Trophoblast cell (in vitro differentiated cells and primary cell): ENCODE data around the gene NXF1.

Experiments used
- DNase-seq, 2 donors: peaks; one replicate each; pipeline ENCODE4 v3.0.0-alpha.2; 2016
- H2AFZ ChIP-seq: 2 replicates; pipeline ENCODE4 v1.6.1; 2013; ENCODE audit warnings: low read length, moderate library complexity, mild to moderate bottlenecking; ENCODE audit not compliant: insufficient read depth, poor library complexity
- H2AK5ac ChIP-seq: 2 replicates; pipeline ENCODE4 v1.6.1; 2013; ENCODE audit warnings: mild to moderate bottlenecking, low read length
- H2BK120ac ChIP-seq: 2 replicates; pipeline ENCODE4 v1.6.1; 2013; ENCODE audit warnings: low read length, mild to moderate bottlenecking, moderate library complexity; ENCODE audit not compliant: insufficient read depth, poor library complexity
- H2BK12ac ChIP-seq: 2 replicates; pipeline ENCODE4 v1.6.1; 2013; ENCODE audit warnings: mild to moderate bottlenecking, low read length, moderate library complexity
- H2BK5ac ChIP-seq: 2 replicates; pipeline ENCODE4 v1.6.1; 2013; ENCODE audit warnings: low read length, low read depth, moderate library complexity, mild to moderate bottlenecking; ENCODE audit not compliant: poor library complexity
- H3K14ac ChIP-seq: 2 replicates; pipeline ENCODE4 v1.6.1; 2013; ENCODE audit warnings: mild to moderate bottlenecking, low read length
- H3K18ac ChIP-seq: 2 replicates; pipeline ENCODE4 v1.6.1; 2013; ENCODE audit warnings: mild to moderate bottlenecking, low read length
- H3K23ac ChIP-seq: 2 replicates; pipeline ENCODE4 v1.6.1; 2013; ENCODE audit warnings: low read length
- H3K27ac ChIP-seq: 2 replicates; pipeline ENCODE4 v1.5.1; 2013; ENCODE audit warnings: low read depth, mild to moderate bottlenecking, inconsistent platforms, low read length, moderate library complexity
- H3K27me3 ChIP-seq: 2 replicates; pipeline ENCODE4 v1.6.1; 2013; ENCODE audit warnings: inconsistent platforms, mild to moderate bottlenecking, low read length, moderate library complexity; ENCODE audit not compliant: insufficient read depth
- H3K36me3 ChIP-seq, 2 experiments: 1 replicate in 1 of 2; 2 replicates in 1 of 2; pipeline ENCODE4 v1.6.1; 2013; ENCODE audit warnings: low read length in 2 of 2, mild to moderate bottlenecking in 2 of 2, moderate library complexity in 1 of 2; ENCODE audit not compliant: insufficient read depth in 2 of 2, control insufficient read depth in 1 of 2
- H3K4ac ChIP-seq: 2 replicates; pipeline ENCODE4 v1.6.1; 2013; ENCODE audit warnings: low read depth, mild to moderate bottlenecking, low read length, moderate library complexity
- H3K4me1 ChIP-seq, 2 experiments: 1 replicate in 1 of 2; 2 replicates in 1 of 2; pipeline ENCODE4 v1.6.1; 2013; ENCODE audit warnings: low read length in 2 of 2, mild to moderate bottlenecking in 2 of 2, moderate library complexity in 1 of 2; ENCODE audit not compliant: insufficient read depth in 2 of 2, control insufficient read depth in 1 of 2
- H3K4me2 ChIP-seq: 2 replicates; pipeline ENCODE4 v1.6.1; 2013; ENCODE audit warnings: inconsistent platforms, mild to moderate bottlenecking, low read length, moderate library complexity
- H3K4me3 ChIP-seq: 2 replicates; pipeline ENCODE4 v1.5.1; 2013; ENCODE audit warnings: mild to moderate bottlenecking, low read depth, low read length, inconsistent platforms
- H3K79me1 ChIP-seq: one replicate; pipeline ENCODE4 v1.6.1; 2013; ENCODE audit warnings: low read length
- H3K79me2 ChIP-seq: 2 replicates; pipeline ENCODE4 v1.6.1; 2013; ENCODE audit warnings: low read length, mild to moderate bottlenecking; ENCODE audit not compliant: control insufficient read depth, insufficient read depth, poor library complexity
- H3K9ac ChIP-seq: 2 replicates; pipeline ENCODE4 v1.6.1; 2013; ENCODE audit warnings: mild to moderate bottlenecking, low read length
- H3K9me3 ChIP-seq: 2 replicates; pipeline ENCODE4 v1.6.1; 2013; ENCODE audit warnings: low read depth, mild to moderate bottlenecking, control low read depth, inconsistent platforms, low read length; ENCODE audit not compliant: insufficient read depth
- H4K12ac ChIP-seq: 2 replicates; pipeline ENCODE4 v1.6.1; 2013; ENCODE audit warnings: low read depth, mild to moderate bottlenecking, low read length, moderate library complexity
- H4K8ac ChIP-seq: 2 replicates; pipeline ENCODE4 v1.6.1; 2013; ENCODE audit warnings: low read depth, mild to moderate bottlenecking, low read length, moderate library complexity
- H4K91ac ChIP-seq: one replicate; pipeline ENCODE4 v1.6.1; 2013; ENCODE audit warnings: low read depth, mild to moderate bottlenecking, low read length, moderate library complexity
- WGBS: extraction: QIAGEN DNeasy Blood & Tissue Kit; methylation state at CpG from one replicate; pipeline ENCODE4 v1.1.7; 2013; ENCODE audit warnings: missing lambda C conversion rate; ENCODE audit not compliant: insufficient read length, insufficient coverage; ENCODE audit errors: extremely low coverage; 5-methylcytosine and 5-hydroxymethylcytosine counted together

NXF1 gene

GRCh38 chr11:62777389-62777788 is 27.9 kb downstream of the NXF1 start:
- no peak overlapping the region for H3K4me2 ChIP-seq
- H3K4me1 ChIP-seq: no peaks in the 10 kb centered on the region
- no peak for DNase-seq
- no peak overlapping the region for H3K9ac ChIP-seq
- H3K4me3 ChIP-seq: no peak overlapping the region
- no peaks in the 10 kb centered on the region for H3K27me3 ChIP-seq
- H2BK120ac ChIP-seq: no peak overlapping the region
- no peak overlapping the region for H3K4ac ChIP-seq
- peaks cover 48 to 49% of the 10 kb centered on the region in 2 experiments for H3K36me3 ChIP-seq
- H4K8ac ChIP-seq: no peak overlapping the region
- H2BK12ac ChIP-seq: no peak overlapping the region
- H3K14ac ChIP-seq: no peak overlapping the region
- no peaks in the 10 kb centered on the region for H3K79me2 ChIP-seq
- H3K23ac ChIP-seq: no peak overlapping the region
- H3K18ac ChIP-seq: no peak overlapping the region
- H2AK5ac ChIP-seq: no peak overlapping the region
- no peaks in the 10 kb centered on the region for H3K79me1 ChIP-seq
- peaks cover 2% of the 10 kb centered on the region for H3K9me3 ChIP-seq
- no peak overlapping the region for H2AFZ ChIP-seq
- H2BK5ac ChIP-seq: no peak overlapping the region
- H4K12ac ChIP-seq: no peak overlapping the region
- WGBS: no CpG with 5 or more reads among the region's 2 CpGs
- no peak overlapping the region for H4K91ac ChIP-seq
- no peak overlapping the region for H3K27ac ChIP-seq

DNA sequence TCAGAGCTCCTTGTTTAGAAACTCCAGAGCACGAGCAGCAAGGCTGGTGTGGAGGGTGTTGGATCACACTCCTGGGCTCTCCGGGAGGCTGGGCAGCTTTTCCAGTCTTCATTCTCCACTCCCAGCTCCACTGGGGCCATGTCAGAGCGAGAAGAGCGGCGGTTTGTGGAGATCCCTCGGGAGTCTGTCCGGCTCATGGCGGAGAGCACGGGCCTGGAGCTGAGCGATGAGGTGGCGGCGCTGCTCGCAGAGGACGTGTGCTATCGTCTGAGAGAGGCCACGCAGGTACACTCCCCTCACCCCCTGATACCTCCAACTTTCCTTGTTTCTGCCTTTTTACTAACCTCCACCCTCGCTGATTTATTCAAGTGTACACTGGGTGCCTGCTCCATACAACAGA is 29.6 kb downstream of the NXF1 start:
- Histone ChIP-seq H3K9me3 (no peaks in the 10 kb centered on the region), H3K79me2 (no peaks in the 10 kb centered on the region), H3K27me3 (no peaks in the 10 kb centered on the region), H3K4me3 (no peak overlapping the region), H2BK5ac (no peak overlapping the region), H3K23ac (no peak overlapping the region), H2BK12ac (no peak overlapping the region), H3K4me2 (no peak overlapping the region), H2AK5ac (no peak overlapping the region), H3K36me3 (peaks cover 41 to 42% of the 10 kb centered on the region in 2 experiments), H4K91ac (no peak overlapping the region), H3K4me1 (peaks cover 2 to 4% of the 10 kb centered on the region in 2 experiments), H3K79me1 (peaks cover 9% of the 10 kb centered on the region), H4K12ac (no peak overlapping the region), H3K14ac (no peak overlapping the region), H2BK120ac (no peak overlapping the region), H4K8ac (no peak overlapping the region), H3K4ac (no peak overlapping the region), H3K27ac (no peak overlapping the region), H3K18ac (no peak overlapping the region), H2AFZ (no peak overlapping the region), H3K9ac (no peak overlapping the region)
- no peak for DNase-seq
- WGBS: no CpG with 5 or more reads among the region's 17 CpGs

DNA sequence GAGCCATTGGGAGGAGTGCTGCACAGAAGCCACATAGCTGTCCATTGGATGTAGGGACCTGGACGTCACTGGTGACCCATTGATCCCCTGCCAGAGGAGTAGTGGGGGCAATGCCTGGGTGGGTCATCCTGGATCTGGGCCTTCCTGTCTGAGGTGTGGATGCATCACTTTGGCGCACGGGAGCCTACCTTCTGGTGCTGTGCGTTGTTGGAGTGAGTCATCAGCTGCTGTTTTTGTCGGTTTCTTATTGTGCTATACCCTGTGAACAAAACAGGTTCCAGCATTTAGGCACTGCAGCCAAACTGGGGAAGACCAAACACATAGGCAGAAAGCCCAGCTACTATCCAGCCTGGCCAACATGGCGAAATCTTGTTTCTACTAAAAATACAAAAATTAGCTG is 30.8 kb downstream of the NXF1 start:
- H3K79me2 ChIP-seq: no peaks in the 10 kb centered on the region
- no peak overlapping the region for H2AFZ ChIP-seq
- H3K9ac ChIP-seq: no peak overlapping the region
- H2BK5ac ChIP-seq: no peak overlapping the region
- peaks cover 11% of the 10 kb centered on the region for H3K79me1 ChIP-seq
- H3K4me1 ChIP-seq: peaks cover 3 to 6% of the 10 kb centered on the region in 2 experiments
- no peak for DNase-seq
- no peak overlapping the region for H4K91ac ChIP-seq
- peaks cover 36 to 39% of the 10 kb centered on the region in 2 experiments for H3K36me3 ChIP-seq
- no peak overlapping the region for H4K8ac ChIP-seq
- H4K12ac ChIP-seq: no peak overlapping the region
- H3K18ac ChIP-seq: no peak overlapping the region
- no peak overlapping the region for H3K4me2 ChIP-seq
- no CpG with 5 or more reads among the region's 6 CpGs for WGBS
- H3K9me3 ChIP-seq: no peaks in the 10 kb centered on the region
- no peak overlapping the region for H2AK5ac ChIP-seq
- no peak overlapping the region for H3K14ac ChIP-seq
- H2BK12ac ChIP-seq: no peak overlapping the region
- no peak overlapping the region for H3K27ac ChIP-seq
- no peak overlapping the region for H3K4me3 ChIP-seq
- H3K27me3 ChIP-seq: no peaks in the 10 kb centered on the region
- no peak overlapping the region for H3K23ac ChIP-seq
- no peak overlapping the region for H2BK120ac ChIP-seq
- H3K4ac ChIP-seq: no peak overlapping the region

- peaks cover 11% of the 10 kb centered on the region for H3K79me1 ChIP-seq
- H3K23ac ChIP-seq: no peak within 1 kb of the TSS
- H2AK5ac ChIP-seq: peak within 1 kb of the TSS; percentile 49
- peak within 1 kb of the TSS; percentile 95 for H4K12ac ChIP-seq
- H3K14ac ChIP-seq: peak within 1 kb of the TSS; percentile 96
- peak within 1 kb of the TSS; percentile 95 for H4K8ac ChIP-seq
- H3K27me3 ChIP-seq: no peaks in the 10 kb centered on the region
- peak; percentile 97 to 98 for DNase-seq
- WGBS: no CpG with 5 or more reads among the region's 60 CpGs
- H2BK5ac ChIP-seq: peak within 1 kb of the TSS; percentile 97
- H3K4me1 ChIP-seq: peaks cover 3 to 6% of the 10 kb centered on the region in 2 experiments
- H3K4me2 ChIP-seq: peak within 1 kb of the TSS; percentile 66
- no peaks in the 10 kb centered on the region for H3K9me3 ChIP-seq
- peaks cover 15 to 23% of the 10 kb centered on the region in 2 experiments for H3K36me3 ChIP-seq
- H3K79me2 ChIP-seq: no peaks in the 10 kb centered on the region
- H2AFZ ChIP-seq: peak within 1 kb of the TSS; percentile 89
- peak within 1 kb of the TSS; percentile 97 for H3K27ac ChIP-seq
- H3K9ac ChIP-seq: peak within 1 kb of the TSS; percentile 72
- H2BK120ac ChIP-seq: peak within 1 kb of the TSS; percentile 95
- peak within 1 kb of the TSS; percentile 97 for H3K18ac ChIP-seq
- peak within 1 kb of the TSS; percentile 61 for H3K4ac ChIP-seq
- peak within 1 kb of the TSS; percentile 92 for H4K91ac ChIP-seq
- no peak within 1 kb of the TSS for H2BK12ac ChIP-seq
- peak within 1 kb of the TSS; percentile 84 for H3K4me3 ChIP-seq
These were observed 33.9 kb downstream of the NXF1 start, which contains the start of gene TAF6L for GRCh38 chr11:62771144-62772021. TSS of gene TAF6L (plus strand) at chr11:62771396. CDS start at chr11:62775784, 4,388 bp downstream.
